HG02763 (cell line): ENCODE results near the gene NETO2.
"Not testable (repeated sequence)": the region's sequence is repeated elsewhere in the genome, so short reads cannot be mapped to it uniquely, and the experiment has no call there.

Experiments
- ATAC-seq: cut with Tn5 transposase; IDR thresholded peaks from one replicate; pipeline ENCODE4 v1.9.1; 2021; ENCODE audit warnings: mild to moderate bottlenecking, moderate library complexity; ENCODE audit not compliant: unreplicated experiment

Gene NETO2

GRCh38 chr16:47067203-47067602, 76.5 kb downstream of the NETO2 start:
- ATAC-seq, result no peak

- ATAC-seq, result no peak
These were observed 77.7 kb downstream of the NETO2 start for GRCh38 chr16:47065766-47066688.

GRCh38 chr16:47064775-47065174, 79.0 kb downstream of the NETO2 start:
- no peak for ATAC-seq

GRCh38 chr16:47063011-47063724, 80.6 kb downstream of the NETO2 start:
- ATAC-seq, result no peak

- no peak for ATAC-seq
These were observed 82.5 kb downstream of the NETO2 start for GRCh38 chr16:47061204-47061603.

GRCh38 chr16:47060596-47060995, 83.1 kb downstream of the NETO2 start:
- no peak for ATAC-seq

- ATAC-seq, result no peak
These were observed 83.8 kb downstream of the NETO2 start for GRCh38 chr16:47059991-47060390.

GRCh38 chr16:47059130-47059529, 84.6 kb downstream of the NETO2 start:
- not testable (repeated sequence) for ATAC-seq

GRCh38 chr16:47058295-47059086, 85.3 kb downstream of the NETO2 start:
- no peak for ATAC-seq

GRCh38 chr16:47057630-47057993, 86.1 kb downstream of the NETO2 start:
- no peak for ATAC-seq

GRCh38 chr16:47056688-47057629, 86.8 kb downstream of the NETO2 start:
- no peak for ATAC-seq

- not testable (repeated sequence) for ATAC-seq
These were observed 87.7 kb downstream of the NETO2 start for GRCh38 chr16:47056061-47056460.

GRCh38 chr16:47055136-47055885, 88.4 kb downstream of the NETO2 start:
- ATAC-seq, result no peak

- no peak for ATAC-seq
These were observed 89.4 kb downstream of the NETO2 start for GRCh38 chr16:47054306-47054705.

GRCh38 chr16:47053895-47054294, 89.8 kb downstream of the NETO2 start:
- no peak for ATAC-seq

- no peak for ATAC-seq
These were observed 90.8 kb downstream of the NETO2 start for GRCh38 chr16:47052666-47053640.

GRCh38 chr16:47051031-47051430, 92.7 kb downstream of the NETO2 start:
- ATAC-seq, result no peak

GRCh38 chr16:47049901-47050583, 93.7 kb downstream of the NETO2 start:
- no peak for ATAC-seq
